Measurements from ENCODE around the gene ZNF48.

DNA sequence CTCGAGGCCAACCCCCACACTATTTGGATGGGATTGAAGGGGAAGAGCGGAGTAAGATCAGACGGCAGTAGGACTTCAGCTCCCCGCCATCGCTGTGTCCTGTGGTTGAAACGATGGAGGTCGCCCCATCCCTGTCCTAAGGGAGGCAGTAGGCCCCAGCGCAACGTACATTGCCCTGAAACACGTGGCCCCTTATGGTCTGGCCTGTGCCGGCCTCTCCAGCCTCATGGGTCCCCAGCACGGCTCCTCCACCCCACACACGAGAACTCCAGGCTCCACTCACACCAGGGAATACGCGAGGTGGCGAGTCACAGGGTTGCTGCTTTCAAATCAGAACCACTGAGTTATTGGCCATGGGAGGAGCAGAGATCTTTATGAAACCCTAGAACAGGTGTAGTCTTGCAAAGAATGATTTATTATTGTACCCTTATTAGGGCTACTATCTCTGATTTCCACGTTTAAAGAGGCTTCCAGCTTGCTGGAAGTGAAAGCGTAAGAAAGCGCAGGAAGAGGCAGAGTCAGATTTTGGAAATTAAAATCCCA lies 35.3 kb downstream of the ZNF48 start:
- TF ChIP-seq, protein P1, sequence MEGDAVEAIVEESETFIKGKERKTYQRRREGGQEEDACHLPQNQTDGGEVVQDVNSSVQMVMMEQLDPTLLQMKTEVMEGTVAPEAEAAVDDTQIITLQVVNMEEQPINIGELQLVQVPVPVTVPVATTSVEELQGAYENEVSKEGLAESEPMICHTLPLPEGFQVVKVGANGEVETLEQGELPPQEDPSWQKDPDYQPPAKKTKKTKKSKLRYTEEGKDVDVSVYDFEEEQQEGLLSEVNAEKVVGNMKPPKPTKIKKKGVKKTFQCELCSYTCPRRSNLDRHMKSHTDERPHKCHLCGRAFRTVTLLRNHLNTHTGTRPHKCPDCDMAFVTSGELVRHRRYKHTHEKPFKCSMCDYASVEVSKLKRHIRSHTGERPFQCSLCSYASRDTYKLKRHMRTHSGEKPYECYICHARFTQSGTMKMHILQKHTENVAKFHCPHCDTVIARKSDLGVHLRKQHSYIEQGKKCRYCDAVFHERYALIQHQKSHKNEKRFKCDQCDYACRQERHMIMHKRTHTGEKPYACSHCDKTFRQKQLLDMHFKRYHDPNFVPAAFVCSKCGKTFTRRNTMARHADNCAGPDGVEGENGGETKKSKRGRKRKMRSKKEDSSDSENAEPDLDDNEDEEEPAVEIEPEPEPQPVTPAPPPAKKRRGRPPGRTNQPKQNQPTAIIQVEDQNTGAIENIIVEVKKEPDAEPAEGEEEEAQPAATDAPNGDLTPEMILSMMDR (IDR thresholded peaks at IDR 0.05) = no peak
- no peak for TF ChIP-seq POLR2A (IDR thresholded peaks at IDR 0.05)

Measured in esophagus squamous epithelium (tissue), 4 donors.